GM12878 (cell line): Measurements from ENCODE around the gene DNAAF8. TPM values are rescaled to one million over a fixed set of nuclear protein-coding genes. Genes with fewer than 3 reads are reported as not detected.
A peak's percentile ranks its signal among the peaks of the same experiment; 100 is the strongest.

Experiments used
- ATAC-seq: fragments of 200-7000 bp; cut with Tn5 transposase; 3 replicates; pipeline ENCODE4 v1.9.1; 2020; ENCODE audit warnings: mild to moderate bottlenecking, moderate library complexity
- BruUV-seq: library from RNA; stranded (reverse); fragments of 400-500 nt; replicated peaks from 2 replicates; lab custom pipeline; 2021; lab: Mats Ljungman, UMichigan
- CTCF ChIA-PET: fragments of 300-600 bp; sonication (Branson Sonifier 250); formaldehyde crosslinking; extraction: SDS; loops from one replicate; lab custom pipeline; 2021; ENCODE audit warnings: inconsistent platforms; lab: Yijun Ruan, JAX
- POLR2A ChIA-PET: fragments of 350-600 bp; formaldehyde crosslinking; extraction: SDS; loops from one replicate; lab custom pipeline; 2021; ENCODE audit warnings: inconsistent platforms; lab: Charles Lee
- RAD21 ChIA-PET: fragments of 300-600 bp; sonication (Branson Sonifier 250); formaldehyde crosslinking; loops from one replicate; lab custom pipeline; 2023; ENCODE audit warnings: antibody characterized with exemption; ENCODE audit not compliant: unreplicated experiment; lab: Charles Lee
- SMC1A ChIA-PET: fragments of 300-600 bp; sonication (Branson Sonifier 250); formaldehyde crosslinking; loops from one replicate; lab custom pipeline; 2023; ENCODE audit not compliant: unreplicated experiment, uncharacterized antibody; lab: Charles Lee
- DNase-seq: peaks from one replicate; pipeline ENCODE4 v3.0.0-alpha.2; 2011; ENCODE audit warnings: low read depth, low spot score
- FAIRE-seq: peaks from 3 replicates; lab custom pipeline; 2011; peaks lifted over from hg19 to GRCh38; lab: Jason Lieb, UNC
- H2AFZ ChIP-seq: 2 replicates; pipeline ENCODE4 v1.6.0; 2011; ENCODE audit warnings: low read depth, low read length, control low read depth; ENCODE audit not compliant: control insufficient read depth
- H3K27ac ChIP-seq: 2 replicates; pipeline ENCODE4 v1.5.1; 2011; ENCODE audit warnings: control low read depth; ENCODE audit not compliant: control insufficient read depth, insufficient read depth
- H3K27me3 ChIP-seq, 2 experiments: replicated peaks in 1 of 2; 2 replicates each; pipeline versions ENCODE4 v1.6.0 to v1.6.1; 2011; ENCODE audit warnings: low read length in 1 of 2; ENCODE audit not compliant: control insufficient read depth in 2 of 2, insufficient read depth in 2 of 2
- H3K36me3 ChIP-seq, 2 experiments: 2 replicates each; pipeline ENCODE4 v1.5.1; 2011; ENCODE audit warnings: low read length in 1 of 2; ENCODE audit not compliant: control insufficient read depth in 2 of 2, insufficient read depth in 2 of 2
- H3K4me1 ChIP-seq: 2 replicates; pipeline ENCODE4 v1.6.1; 2011; ENCODE audit warnings: mild to moderate bottlenecking, low read length, moderate library complexity, mixed read lengths; ENCODE audit not compliant: control insufficient read depth, insufficient read depth
- H3K4me2 ChIP-seq: 2 replicates; pipeline ENCODE4 v1.6.0; 2011; ENCODE audit warnings: control low read depth; ENCODE audit not compliant: control insufficient read depth, insufficient read depth
- H3K4me3 ChIP-seq: fragments of 200-600 bp; sonication (generic); 2 replicates; pipeline ENCODE4 v1.5.1; 2016
- H3K79me2 ChIP-seq: 2 replicates; pipeline ENCODE4 v1.6.0; 2011; ENCODE audit warnings: low read length; ENCODE audit not compliant: control insufficient read depth, insufficient read depth
- H3K9ac ChIP-seq: 2 replicates; pipeline ENCODE4 v1.8.0; 2011; ENCODE audit warnings: low read length, control low read depth, mixed read lengths; ENCODE audit not compliant: control insufficient read depth, insufficient read depth
- H3K9me3 ChIP-seq: replicated peaks from 3 replicates; pipeline ENCODE4 v1.5.1; 2011; ENCODE audit warnings: mild to moderate bottlenecking, low read length; ENCODE audit not compliant: control insufficient read depth, insufficient read depth
- H4K20me1 ChIP-seq: 2 replicates; pipeline ENCODE4 v1.6.0; 2011; ENCODE audit not compliant: control insufficient read depth, insufficient read depth
- BHLHE40 ChIP-seq, 2 experiments: fragments of 450-650 bp in 1 of 2; IDR thresholded peaks; 2 replicates each; pipeline ENCODE4 v1.6.1; 2011 to 2017; ENCODE audit warnings: low read depth in 2 of 2, borderline replicate concordance in 1 of 2, improper control_type of control experiment in 1 of 2, low read length in 1 of 2, mild to moderate bottlenecking in 1 of 2
- FOXK2 ChIP-seq: fragments of 450-650 bp; IDR thresholded peaks from 2 replicates; pipeline ENCODE4 v1.6.1; 2017; ENCODE audit warnings: mild to moderate bottlenecking, moderate library complexity
- RAD51 ChIP-seq: fragments of 450-650 bp; IDR thresholded peaks from 2 replicates; pipeline ENCODE4 v1.6.1; 2016; ENCODE audit warnings: moderate library complexity, mild to moderate bottlenecking, inconsistent platforms
- ZSCAN29 ChIP-seq: fragments of 450-650 bp; IDR thresholded peaks from 2 replicates; pipeline ENCODE4 v1.6.1; 2017; ENCODE audit warnings: mild to moderate bottlenecking, moderate library complexity
- WGBS: methylation state at CpG from one replicate; pipeline ENCODE4 v1.1.6; 2016; ENCODE audit warnings: low lambda C conversion rate; ENCODE audit not compliant: insufficient replicate concordance, insufficient coverage; ENCODE audit errors: missing lambda C conversion rate; 5-methylcytosine and 5-hydroxymethylcytosine counted together
- in situ Hi-C: fragments of 300-500 bp; cut with MboI; formaldehyde crosslinking; loops from 9 replicates; pipeline ENCODE4 v1.14.3; 2018; ENCODE audit warnings: mixed read lengths
- intact Hi-C: fragments of 100-400 bp; cut with micrococcal nuclease; formaldehyde crosslinking; loops from one replicate; pipeline ENCODE4 v1.14.2; 2022; ENCODE audit not compliant: unreplicated experiment
- polyA plus RNA-seq, 11 experiments: library from polyadenylated mRNA; depleted of rRNA in 4 of 11; unstranded in 6 of 11; stranded (reverse) in 5 of 11; fragments of >200 nt; fragmentation: Nextera tagmentation in 4 of 11; fragmentation: Illumina TruSeq in 1 of 11; extraction: Ambion mirVana in 4 of 11; extraction: Trizol in 1 of 11; gene quantifications; 1 replicate in 1 of 11; 2 replicates in 10 of 11; pipeline versions ENCODE4 v1.2.1 to v1.2.3, GENCODE V29; 2011 to 2016; ENCODE audit warnings: inconsistent platforms in 2 of 11, missing spikeins in 2 of 11, low read depth in 1 of 11
- total RNA-seq, 4 experiments: library from RNA; depleted of rRNA in 3 of 4; stranded (reverse); fragments of >200 nt in 3 of 4; fragmentation: Illumina TruSeq in 1 of 4; extraction: Trizol in 1 of 4; gene quantifications; 2 replicates each; pipeline versions ENCODE4 v1.2.1 to v1.2.3, GENCODE V29; 2013 to 2021

Gene DNAAF8
- total and polyA plus RNA-seq, 10 of the 15 experiments (the other 5 are each of a cell fraction or from before 2014, with no cell fraction given) = 0.01 to 0.78 (median 0.22) TPM; not detected in 2

DNA sequence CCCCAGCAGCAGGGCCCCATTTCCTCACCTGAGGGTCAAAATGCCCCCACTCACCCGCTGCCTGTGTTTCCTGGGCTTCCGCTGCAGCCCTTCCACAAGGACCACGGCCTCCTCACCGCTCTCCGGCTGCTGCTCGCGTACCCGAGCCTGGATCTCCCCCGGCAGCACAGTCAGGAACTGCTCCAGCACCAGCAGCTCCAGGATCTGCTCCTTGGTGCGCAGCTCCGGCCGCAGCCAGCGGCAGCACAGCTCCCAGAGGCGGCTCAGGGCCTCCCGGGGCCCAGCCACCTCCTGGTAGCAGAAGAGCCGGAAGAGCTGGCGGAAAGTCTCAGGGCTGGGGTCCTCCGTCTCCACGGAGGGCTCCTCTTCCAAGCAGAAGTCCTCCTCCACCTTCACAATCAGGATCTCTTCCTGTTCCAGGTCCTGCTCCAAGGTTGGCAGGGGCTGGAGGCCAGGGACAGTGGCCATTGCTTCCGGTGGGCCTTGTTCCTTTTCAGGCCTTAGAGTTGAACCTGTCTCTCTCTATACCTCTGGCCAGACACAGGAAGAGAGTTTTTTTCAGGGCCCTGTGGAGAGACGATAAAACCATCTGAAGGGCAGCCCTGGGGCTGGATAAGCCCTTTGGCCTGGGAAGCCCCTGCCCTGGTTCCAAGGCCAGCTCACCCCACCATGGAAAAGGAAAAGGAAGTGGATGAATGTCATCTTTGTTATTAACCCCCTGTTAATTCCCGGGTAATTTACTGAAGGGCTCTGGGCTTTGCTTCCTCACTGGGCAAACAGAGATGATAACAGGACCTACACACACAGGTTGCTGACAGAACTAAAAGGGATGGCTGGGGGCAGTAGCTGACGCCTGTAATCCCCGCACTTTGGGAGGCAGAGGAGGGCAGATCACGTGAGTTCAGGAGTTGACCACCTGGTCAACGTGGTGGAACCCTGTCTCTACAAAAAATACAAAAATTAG lies 31.5 kb downstream of the DNAAF8 start:
- peak overlapping the region; percentile 71 for H3K4me2 ChIP-seq
- WGBS = 81% methylated on average over 26 of the region's 26 CpGs
- BruUV-seq = TSS peak; percentile 55
- TF ChIP-seq ZSCAN29 (no peak), FOXK2 (no peak), RAD51 (peak; percentile 58; the same call in 1 of the 2 replicates), BHLHE40 (IDR thresholded peaks at IDR 0.05; ENCODE audit: borderline replicate concordance in 1 of 2, low read depth in 2 of 2, low read length in 1 of 2) (peak; percentile 16 to 69; a peak in 2 of 4 replicates)
- ChIA-PET SMC1A (interaction anchor here (1.8 to 3.4 kb wide), 2 partner anchors 18 to 31 kb away, joined by 4 to 15 read pairs; partner anchors contain the start of genes ANKS3 and DNAAF8), POLR2A (interaction anchor here (0.7 to 1.5 kb wide), 3 partner anchors 31 to 140 kb away, joined by 3 to 10 read pairs (median 4); partner anchors contain the start of genes ANKS3 and DNAAF8), CTCF (interaction anchor here (0.6 to 0.7 kb wide), 2 partner anchors 301 to 852 kb away, joined by 3 to 4 read pairs; no protein-coding TSS in a partner anchor), RAD21 (interaction anchor here (1.0 kb wide), 1 partner anchor 31 kb away, joined by 6 read pairs; the partner anchor contains the start of genes ANKS3 and DNAAF8)
- FAIRE-seq = no peak
- H3K36me3 ChIP-seq = peaks cover 2 to 6% of the 10 kb centered on the region in 2 experiments; a peak in 3 of 4 replicates
- DNase-seq = no peak
- in situ Hi-C loops = no loop called here
- no peak for ATAC-seq
- H3K4me3 ChIP-seq = peak overlapping the region; percentile 91
- no peaks in the 10 kb centered on the region for H4K20me1 ChIP-seq
- H3K27ac ChIP-seq = peak overlapping the region; percentile 40
- intact Hi-C loops = no loop called here
- no peaks in the 10 kb centered on the region for H3K9me3 ChIP-seq
- peak overlapping the region; percentile 87 for H3K9ac ChIP-seq
- H2AFZ ChIP-seq = no peak overlapping the region
- H3K79me2 ChIP-seq = peaks cover 18% of the 10 kb centered on the region
- peaks cover 8% of the 10 kb centered on the region; the same call in 1 of the 2 replicates for H3K4me1 ChIP-seq
- H3K27me3 ChIP-seq = no peaks in the 10 kb centered on the region
